GM23338 (cell line): ENCODE measurements around the gene MUC6. TPM values are rescaled to one million over a fixed set of nuclear protein-coding genes. Genes with fewer than 3 reads are reported as not detected.

Experiments used
- ATAC-seq: fragments of 200-7000 bp; cut with Tn5 transposase; 3 replicates; pipeline ENCODE4 v1.9.1; 2020
- DNase-seq: peaks from one replicate; pipeline ENCODE4 v3.0.0-alpha.2; 2015; ENCODE audit warnings: low spot score
- H2AFZ ChIP-seq: fragments of 200-600 bp; sonication (generic); 2 replicates; pipeline ENCODE4 v1.8.0; 2016; ENCODE audit warnings: antibody characterized with exemption, mild to moderate bottlenecking, moderate library complexity
- H3F3A ChIP-seq: fragments of 200-600 bp; sonication (generic); replicated peaks from 2 replicates; pipeline ENCODE4 v1.8.0; 2017; ENCODE audit warnings: antibody characterized with exemption, mixed run types, low read depth
- H3K27ac ChIP-seq: fragments of 200-600 bp; sonication (generic); 2 replicates; pipeline ENCODE4 v1.6.1; 2016; ENCODE audit warnings: low read depth
- H3K27me3 ChIP-seq: fragments of 200-600 bp; sonication (generic); 2 replicates; pipeline ENCODE4 v1.8.0; 2016; ENCODE audit warnings: mild to moderate bottlenecking, mixed run types, moderate library complexity; ENCODE audit not compliant: insufficient read depth
- H3K36me3 ChIP-seq: fragments of 200-600 bp; sonication (generic); 2 replicates; pipeline ENCODE4 v1.8.0; 2016; ENCODE audit warnings: mild to moderate bottlenecking; ENCODE audit not compliant: insufficient read depth
- H3K4me1 ChIP-seq: fragments of 200-600 bp; sonication (generic); 2 replicates; pipeline ENCODE4 v1.8.0; 2016; ENCODE audit warnings: mild to moderate bottlenecking, moderate library complexity; ENCODE audit not compliant: insufficient read depth
- H3K4me2 ChIP-seq: fragments of 200-600 bp; sonication (generic); 2 replicates; pipeline ENCODE4 v1.7.1; 2017; ENCODE audit warnings: mixed run types
- H3K4me3 ChIP-seq: fragments of 200-600 bp; sonication (generic); 2 replicates; pipeline ENCODE4 v1.6.1; 2016; ENCODE audit warnings: mixed run types
- H3K79me2 ChIP-seq: fragments of 200-600 bp; sonication (generic); replicated peaks from 2 replicates; pipeline ENCODE4 v1.8.0; 2017; ENCODE audit warnings: mild to moderate bottlenecking; ENCODE audit not compliant: insufficient read depth
- H3K9me2 ChIP-seq: fragments of 200-600 bp; sonication (generic); 2 replicates; pipeline ENCODE4 v1.8.0; 2017; ENCODE audit not compliant: insufficient read depth
- H4K20me1 ChIP-seq: fragments of 200-600 bp; sonication (generic); replicated peaks from 2 replicates; pipeline ENCODE4 v1.8.0; 2017; ENCODE audit warnings: mild to moderate bottlenecking; ENCODE audit not compliant: insufficient read depth
- H3K27ac Mint-ChIP-seq: 2 replicates; pipeline ENCODE4 v1.8.0; 2020; ENCODE audit warnings: inconsistent platforms, mild to moderate bottlenecking, moderate library complexity, mixed read lengths
- H3K27me3 Mint-ChIP-seq: 3 replicates; pipeline ENCODE4 v1.8.0; 2022; ENCODE audit warnings: low read depth, mild to moderate bottlenecking, moderate library complexity, mixed read lengths, inconsistent platforms; ENCODE audit not compliant: insufficient read depth, poor library complexity
- H3K36me3 Mint-ChIP-seq: 3 replicates; pipeline ENCODE4 v1.8.0; 2021; ENCODE audit warnings: low read depth, mild to moderate bottlenecking, inconsistent platforms, moderate library complexity, mixed read lengths
- H3K4me1 Mint-ChIP-seq: 3 replicates; pipeline ENCODE4 v1.8.0; 2020; ENCODE audit warnings: mild to moderate bottlenecking, inconsistent platforms, mixed read lengths
- H3K4me3 Mint-ChIP-seq: 3 replicates; pipeline ENCODE4 v1.8.0; 2021; ENCODE audit warnings: moderate library complexity, mild to moderate bottlenecking, inconsistent platforms, mixed read lengths
- H3K9me3 Mint-ChIP-seq: 3 replicates; pipeline ENCODE4 v1.8.0; 2020; ENCODE audit warnings: moderate library complexity, mild to moderate bottlenecking, inconsistent platforms, mixed read lengths
- CREB1 ChIP-seq: fragments of 250-450 bp; sonication (Bioruptor Pico); IDR thresholded peaks from 2 replicates; pipeline ENCODE4 v1.5.0; 2020; ENCODE audit warnings: low read depth, mild to moderate bottlenecking, moderate library complexity
- CTCF ChIP-seq, 2 experiments: fragments of 200-600 bp in 1 of 2; sonication (generic) in 1 of 2; conservative IDR thresholded peaks; 2 replicates each; pipeline versions ENCODE4 v1.5.1 to v1.6.1; 2016 to 2017; ENCODE audit warnings: antibody characterized with exemption in 2 of 2, low read depth in 2 of 2, mild to moderate bottlenecking in 2 of 2, moderate library complexity in 1 of 2
- ETS1 ChIP-seq: IDR thresholded peaks from 2 replicates; pipeline ENCODE4 v1.6.1; 2016; ENCODE audit warnings: antibody characterized with exemption
- EZH2 ChIP-seq: fragments of 200-600 bp; sonication (generic); IDR thresholded peaks from one replicate; pipeline ENCODE4 v1.8.0; 2017; ENCODE audit warnings: antibody characterized with exemption, mild to moderate bottlenecking, low read depth; ENCODE audit not compliant: unreplicated experiment
- EZH2phosphoT487 ChIP-seq: fragments of 200-600 bp; sonication (generic); IDR thresholded peaks from one replicate; pipeline ENCODE4 v1.8.1; 2018; ENCODE audit warnings: antibody characterized with exemption; ENCODE audit not compliant: unreplicated experiment
- JUNB ChIP-seq: IDR thresholded peaks from one replicate; pipeline ENCODE4 v1.6.1; 2016; ENCODE audit warnings: antibody characterized with exemption; ENCODE audit not compliant: unreplicated experiment
- NANOG ChIP-seq: IDR thresholded peaks from 2 replicates; pipeline ENCODE4 v1.6.1; 2016; ENCODE audit warnings: antibody characterized with exemption, borderline replicate concordance
- POLR2AphosphoS5 ChIP-seq: IDR thresholded peaks from 2 replicates; pipeline ENCODE4 v1.6.1; 2016; ENCODE audit warnings: antibody characterized with exemption, low read depth
- REST ChIP-seq: IDR thresholded peaks from one replicate; pipeline ENCODE4 v1.6.1; 2018; ENCODE audit warnings: antibody characterized with exemption; ENCODE audit not compliant: unreplicated experiment
- STAT1 ChIP-seq: IDR thresholded peaks from one replicate; pipeline ENCODE4 v1.6.1; 2016; ENCODE audit warnings: antibody characterized with exemption; ENCODE audit not compliant: unreplicated experiment
- ZNF114 ChIP-seq: fragments of 250-450 bp; sonication (Bioruptor Pico); IDR thresholded peaks from 2 replicates; pipeline ENCODE4 v1.5.0; 2020; ENCODE audit warnings: mild to moderate bottlenecking, moderate library complexity
- ZNF331 ChIP-seq: fragments of 250-450 bp; sonication (Bioruptor Pico); IDR thresholded peaks from 2 replicates; pipeline ENCODE4 v1.5.0; 2020; ENCODE audit warnings: low read depth, mild to moderate bottlenecking, moderate library complexity
- ZNF462 ChIP-seq: fragments of 250-450 bp; sonication (Bioruptor Pico); IDR thresholded peaks from 2 replicates; pipeline ENCODE4 v1.5.0; 2020; ENCODE audit warnings: mild to moderate bottlenecking, moderate library complexity
- polyA plus RNA-seq: library from polyadenylated mRNA; unstranded; fragments of >200 nt; fragmentation: Nextera tagmentation; extraction: Ambion mirVana; gene quantifications from 2 replicates; pipeline ENCODE4 v1.2.1, GENCODE V29; 2016
- total RNA-seq: library from RNA; depleted of rRNA; stranded (reverse); fragments of >200 nt; shearing (Covaris generic); gene quantifications from 2 replicates; pipeline ENCODE4 v1.2.3, GENCODE V29; 2014

The MUC6 gene
- total and polyA plus RNA-seq, 2 experiments from 2014 or later = not detected

- DNase-seq (no peak), ATAC-seq (no peak)
- Histone ChIP-seq H3K27ac (no peak overlapping the region), H3K9me2 (no peaks in the 10 kb centered on the region), H3K79me2 (no peaks in the 10 kb centered on the region), H3K4me1 (no peaks in the 10 kb centered on the region), H3K36me3 (no peaks in the 10 kb centered on the region), H3K4me2 (no peak overlapping the region), H3F3A (no peaks in the 10 kb centered on the region), H2AFZ (no peak overlapping the region), H3K27me3 (no peaks in the 10 kb centered on the region), H3K4me3 (no peak overlapping the region), H4K20me1 (no peaks in the 10 kb centered on the region)
- no peak overlapping the region for H3K27ac Mint-ChIP-seq
- TF ChIP-seq ETS1 (no peak), CREB1 (CRISPR knock-in tag) (no peak), ZNF462 (CRISPR knock-in tag) (no peak), CTCF (conservative IDR thresholded peaks at IDR 0.05; ENCODE audit: low read depth in 2 of 2) (no peak), REST (no peak), JUNB (no peak), EZH2phosphoT487 (no peak), POLR2AphosphoS5 (no peak), NANOG (no peak), STAT1 (no peak), ZNF114 (CRISPR knock-in tag) (no peak), EZH2 (no peak), ZNF331 (CRISPR knock-in tag) (no peak)
- peaks cover 18% of the 10 kb centered on the region for H3K27me3 Mint-ChIP-seq
- H3K36me3 Mint-ChIP-seq = peaks cover 36% of the 10 kb centered on the region
- H3K4me3 Mint-ChIP-seq = no peak overlapping the region
- H3K9me3 Mint-ChIP-seq = peaks cover 23% of the 10 kb centered on the region
- H3K4me1 Mint-ChIP-seq = no peaks in the 10 kb centered on the region
These were observed 22.2 kb downstream of the MUC6 start for GRCh38 chr11:1014276-1014675.
